GM21381 (cell line): ENCODE data around the gene ANKMY2.
A peak's percentile ranks its signal among the peaks of the same experiment; 100 is the strongest.
"Not testable (repeated sequence)": the region's sequence is repeated elsewhere in the genome, so short reads cannot be mapped to it uniquely, and the experiment has no call there.

Experiments
- ATAC-seq: cut with Tn5 transposase; IDR thresholded peaks from one replicate; pipeline ENCODE4 v1.9.1; 2021; ENCODE audit warnings: mild to moderate bottlenecking, moderate library complexity; ENCODE audit not compliant: unreplicated experiment

ANKMY2 gene

GRCh38 chr7:16659854-16660497, 14.4 kb upstream of the ANKMY2 start:
- not testable (repeated sequence) for ATAC-seq

- no peak for ATAC-seq
These were observed 12.2 kb upstream of the ANKMY2 start for GRCh38 chr7:16657656-16658279.

- ATAC-seq, result no peak
These were observed 10.6 kb upstream of the ANKMY2 start for GRCh38 chr7:16656141-16656540.

- ATAC-seq, result no peak
These were observed 9.8 kb upstream of the ANKMY2 start for GRCh38 chr7:16655394-16655793.

GRCh38 chr7:16652888-16653287, 7.3 kb upstream of the ANKMY2 start:
- ATAC-seq, result no peak

- no peak for ATAC-seq
These were observed 6.7 kb upstream of the ANKMY2 start for GRCh38 chr7:16652240-16652583.

GRCh38 chr7:16651396-16652239, 6.1 kb upstream of the ANKMY2 start:
- no peak for ATAC-seq

GRCh38 chr7:16650266-16650665, 4.7 kb upstream of the ANKMY2 start:
- no peak for ATAC-seq

- ATAC-seq, result no peak
These were observed 3.6 kb upstream of the ANKMY2 start for GRCh38 chr7:16649196-16649595.

- ATAC-seq, result no peak
These were observed 3.0 kb upstream of the ANKMY2 start for GRCh38 chr7:16648551-16648950.

- no peak for ATAC-seq
These were observed 1.9 kb upstream of the ANKMY2 start for GRCh38 chr7:16647435-16647960.

GRCh38 chr7:16646472-16647072, 1.0 kb upstream of the ANKMY2 start:
- no peak for ATAC-seq

GRCh38 chr7:16644636-16645592, 640 bp downstream of the ANKMY2 start:
- ATAC-seq, result peak; percentile 16

GRCh38 chr7:16644157-16644556, 1.4 kb downstream of the ANKMY2 start:
- ATAC-seq, result no peak

- no peak for ATAC-seq
These were observed 7.0 kb downstream of the ANKMY2 start for GRCh38 chr7:16638282-16639280.

GRCh38 chr7:16637379-16637778, 8.2 kb downstream of the ANKMY2 start:
- no peak for ATAC-seq

GRCh38 chr7:16636555-16637101, 8.9 kb downstream of the ANKMY2 start:
- no peak for ATAC-seq

GRCh38 chr7:16634271-16634738, 11.2 kb downstream of the ANKMY2 start:
- no peak for ATAC-seq

GRCh38 chr7:16630654-16631053, 14.9 kb downstream of the ANKMY2 start:
- no peak for ATAC-seq
